RWPE2 (cell line): ENCODE measurements around the gene MTFR1L.

Experiments
- ATAC-seq: fragments of 200-7000 bp; cut with Tn5 transposase; 3 replicates; pipeline ENCODE4 v1.9.1; 2021; ENCODE audit warnings: low read depth
- DNase-seq: peaks from one replicate; pipeline ENCODE4 v3.0.0-alpha.2; 2020; ENCODE audit warnings: low spot score
- H3K27ac ChIP-seq: fragments of 450-650 bp; 2 replicates; pipeline ENCODE4 v1.5.1; 2017; ENCODE audit warnings: mild to moderate bottlenecking; ENCODE audit not compliant: poor library complexity, severe bottlenecking
- H3K27me3 ChIP-seq: fragments of 250-450 bp; sonication (Bioruptor Pico); 2 replicates; pipeline ENCODE4 v1.5.1; 2021; ENCODE audit warnings: mild to moderate bottlenecking, moderate library complexity; ENCODE audit not compliant: insufficient read depth, poor library complexity, severe bottlenecking
- H3K36me3 ChIP-seq: fragments of 250-450 bp; sonication (Bioruptor Pico); 2 replicates; pipeline ENCODE4 v1.5.1; 2020; ENCODE audit warnings: low read depth, mild to moderate bottlenecking, moderate library complexity
- H3K4me1 ChIP-seq: fragments of 250-450 bp; sonication (Bioruptor Pico); 2 replicates; pipeline ENCODE4 v1.5.1; 2021; ENCODE audit warnings: mild to moderate bottlenecking, moderate library complexity; ENCODE audit not compliant: insufficient read depth, poor library complexity, severe bottlenecking
- H3K4me3 ChIP-seq: fragments of 250-450 bp; sonication (Bioruptor Pico); 2 replicates; pipeline ENCODE4 v1.5.1; 2021; ENCODE audit warnings: mild to moderate bottlenecking, moderate library complexity; ENCODE audit not compliant: severe bottlenecking
- H3K9me3 ChIP-seq: fragments of 250-450 bp; sonication (Bioruptor Pico); 2 replicates; pipeline ENCODE4 v1.5.1; 2021; ENCODE audit warnings: mild to moderate bottlenecking, moderate library complexity; ENCODE audit not compliant: severe bottlenecking
- TF ChIP-seq, protein P1 (sequence below): fragments of 450-650 bp; IDR thresholded peaks from one replicate; pipeline ENCODE4 v1.5.1; 2017; ENCODE audit warnings: mild to moderate bottlenecking, moderate library complexity; ENCODE audit not compliant: poor library complexity, severe bottlenecking

MTFR1L gene

DNA sequence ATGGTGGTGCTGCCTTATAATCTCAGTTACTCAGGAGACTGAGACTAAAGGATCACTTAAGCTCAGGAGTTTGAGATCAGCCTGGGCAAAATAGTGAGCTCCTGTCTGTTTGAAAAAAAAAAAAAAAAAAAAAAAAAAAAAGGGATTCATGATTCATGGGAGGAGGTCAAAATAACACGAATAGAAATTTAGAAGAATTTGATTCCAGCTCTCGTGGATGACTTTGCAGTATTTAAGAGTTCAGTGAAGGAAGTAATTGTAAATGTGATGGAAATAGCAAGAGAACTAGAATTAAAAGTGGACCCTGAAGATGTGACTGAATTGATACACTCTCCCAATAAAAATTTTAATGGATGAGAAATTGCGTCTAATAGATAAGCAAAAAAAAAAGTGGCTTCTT lies 23.7 kb downstream of the MTFR1L start:
- H3K4me3 ChIP-seq, result no peak overlapping the region
- no peak for DNase-seq
- H3K27ac ChIP-seq, result no peak overlapping the region
- no peaks in the 10 kb centered on the region for H3K27me3 ChIP-seq
- no peaks in the 10 kb centered on the region for H3K4me1 ChIP-seq
- TF ChIP-seq, protein P1, sequence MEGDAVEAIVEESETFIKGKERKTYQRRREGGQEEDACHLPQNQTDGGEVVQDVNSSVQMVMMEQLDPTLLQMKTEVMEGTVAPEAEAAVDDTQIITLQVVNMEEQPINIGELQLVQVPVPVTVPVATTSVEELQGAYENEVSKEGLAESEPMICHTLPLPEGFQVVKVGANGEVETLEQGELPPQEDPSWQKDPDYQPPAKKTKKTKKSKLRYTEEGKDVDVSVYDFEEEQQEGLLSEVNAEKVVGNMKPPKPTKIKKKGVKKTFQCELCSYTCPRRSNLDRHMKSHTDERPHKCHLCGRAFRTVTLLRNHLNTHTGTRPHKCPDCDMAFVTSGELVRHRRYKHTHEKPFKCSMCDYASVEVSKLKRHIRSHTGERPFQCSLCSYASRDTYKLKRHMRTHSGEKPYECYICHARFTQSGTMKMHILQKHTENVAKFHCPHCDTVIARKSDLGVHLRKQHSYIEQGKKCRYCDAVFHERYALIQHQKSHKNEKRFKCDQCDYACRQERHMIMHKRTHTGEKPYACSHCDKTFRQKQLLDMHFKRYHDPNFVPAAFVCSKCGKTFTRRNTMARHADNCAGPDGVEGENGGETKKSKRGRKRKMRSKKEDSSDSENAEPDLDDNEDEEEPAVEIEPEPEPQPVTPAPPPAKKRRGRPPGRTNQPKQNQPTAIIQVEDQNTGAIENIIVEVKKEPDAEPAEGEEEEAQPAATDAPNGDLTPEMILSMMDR, result no peak
- peaks cover 11% of the 10 kb centered on the region; the same call in 1 of the 2 replicates for H3K36me3 ChIP-seq
- no peaks in the 10 kb centered on the region for H3K9me3 ChIP-seq
- no peak for ATAC-seq

DNA sequence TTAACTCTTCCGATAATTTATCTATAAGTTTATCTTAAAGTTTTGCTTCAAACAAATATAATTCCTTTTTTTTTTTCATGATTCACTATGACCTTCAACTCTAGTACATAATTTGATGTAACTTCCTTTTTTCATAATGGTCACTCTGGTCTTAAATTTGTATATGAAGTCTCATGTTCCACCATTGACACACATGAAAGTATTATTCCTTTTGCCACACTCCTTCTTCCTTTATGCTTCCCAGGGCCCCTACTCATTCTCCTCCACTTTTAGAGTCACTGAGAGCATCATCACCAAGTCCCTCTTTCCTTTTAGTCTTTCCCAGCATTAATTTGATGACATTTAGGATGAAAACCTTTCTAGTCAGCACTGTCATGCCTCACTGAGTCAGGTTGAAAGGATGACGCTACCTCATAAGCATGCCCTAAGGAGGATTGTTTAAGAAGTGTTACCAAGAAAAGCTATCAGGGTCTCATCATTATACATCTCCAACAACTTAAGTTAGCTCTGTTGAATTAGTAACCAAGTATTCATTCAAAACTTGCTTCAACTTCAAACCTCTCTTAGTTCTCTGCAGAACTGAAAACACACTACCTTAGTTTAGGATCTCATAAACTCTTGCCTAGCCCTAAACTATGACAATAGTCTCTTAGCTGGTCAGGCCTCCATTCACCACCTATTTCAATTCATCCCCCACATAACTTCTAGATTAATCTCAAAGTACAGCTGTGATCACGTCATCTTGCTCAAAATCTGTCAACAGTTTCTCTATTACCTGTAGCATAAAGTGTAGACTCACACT lies 25.0 kb downstream of the MTFR1L start:
- ATAC-seq (no peak), DNase-seq (no peak)
- no peaks in the 10 kb centered on the region for H3K4me1 ChIP-seq
- H3K4me3 ChIP-seq, result no peak overlapping the region
- no peaks in the 10 kb centered on the region for H3K27me3 ChIP-seq
- H3K36me3 ChIP-seq, result peaks cover 10% of the 10 kb centered on the region
- TF ChIP-seq, protein P1, result no peak
- no peaks in the 10 kb centered on the region for H3K9me3 ChIP-seq
- no peak overlapping the region for H3K27ac ChIP-seq

DNA sequence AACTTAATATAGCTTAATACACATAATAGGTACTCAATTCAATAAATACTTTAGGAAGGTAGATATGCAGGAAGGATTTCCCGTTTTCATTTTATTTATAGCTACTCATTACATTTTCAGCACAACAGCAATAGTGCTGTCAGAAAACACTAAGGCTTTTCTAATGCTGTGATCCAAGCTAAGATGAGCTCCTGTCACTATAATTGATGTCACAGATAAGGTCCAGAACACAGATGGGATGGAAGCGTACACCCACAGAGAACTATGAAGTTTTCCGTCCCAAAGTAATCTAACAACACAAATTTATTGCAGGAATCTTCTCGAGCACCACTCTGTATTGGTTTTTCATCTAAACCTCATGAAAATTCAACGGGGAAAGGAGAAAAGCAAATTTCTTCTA lies 25.9 kb downstream of the MTFR1L start:
- Histone ChIP-seq H3K4me3 (no peak overlapping the region), H3K9me3 (no peaks in the 10 kb centered on the region), H3K36me3 (peaks cover 9% of the 10 kb centered on the region), H3K27ac (no peak overlapping the region), H3K27me3 (no peaks in the 10 kb centered on the region), H3K4me1 (no peaks in the 10 kb centered on the region)
- ATAC-seq, result no peak
- TF ChIP-seq, protein P1, result no peak
- DNase-seq, result no peak

DNA sequence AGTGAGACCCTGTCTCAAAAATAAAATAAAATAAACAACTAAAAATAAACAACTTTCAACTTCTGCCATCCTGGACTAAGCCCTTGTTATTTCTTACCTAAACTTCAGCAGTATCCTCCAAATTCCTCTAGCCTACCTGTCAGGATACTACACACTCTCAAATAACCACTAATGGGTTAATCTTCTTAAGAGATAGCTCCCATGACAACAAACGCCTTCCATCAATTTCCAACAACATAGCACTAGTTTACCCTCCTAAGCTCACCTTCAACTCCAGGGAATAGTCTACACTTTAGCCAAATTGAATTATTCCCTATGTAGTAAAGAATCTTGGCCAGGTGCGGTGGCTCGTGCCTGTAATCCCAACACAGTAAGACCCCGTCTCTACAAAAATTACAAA lies 28.2 kb downstream of the MTFR1L start:
- Histone ChIP-seq H3K36me3 (peaks cover 23% of the 10 kb centered on the region), H3K27me3 (no peaks in the 10 kb centered on the region)
- ATAC-seq, result no peak

DNA sequence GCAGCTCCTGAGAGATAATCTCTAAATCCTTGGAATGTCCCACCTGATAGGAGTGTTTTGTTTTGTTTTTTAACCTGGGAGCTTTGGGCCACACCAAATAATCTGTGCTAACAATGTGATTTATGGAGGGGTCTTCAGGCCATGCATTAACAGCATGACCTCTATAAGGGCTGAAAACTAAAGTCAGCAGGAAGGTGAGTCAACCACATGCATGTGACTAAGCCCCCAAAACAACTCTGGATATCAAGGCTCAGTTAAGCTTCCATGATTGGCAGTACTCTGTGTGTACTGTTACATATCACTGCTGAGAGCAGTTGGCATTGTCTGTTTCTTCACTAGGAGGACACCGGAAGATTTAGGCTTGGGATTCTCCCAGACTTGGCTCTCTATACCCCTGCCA lies 28.8 kb downstream of the MTFR1L start:
- Histone ChIP-seq H3K36me3 (peaks cover 29% of the 10 kb centered on the region), H3K4me3 (no peak overlapping the region), H3K27me3 (no peaks in the 10 kb centered on the region), H3K9me3 (no peaks in the 10 kb centered on the region), H3K27ac (no peak overlapping the region), H3K4me1 (no peaks in the 10 kb centered on the region)
- ATAC-seq (no peak; the same call in 2 of the 3 replicates), DNase-seq (no peak)
- TF ChIP-seq, protein P1, result no peak

More for the DNA sequence above, 28.2 kb downstream of the MTFR1L start:
- H3K4me1 ChIP-seq, result no peaks in the 10 kb centered on the region
- no peak overlapping the region for H3K27ac ChIP-seq
- no peaks in the 10 kb centered on the region for H3K9me3 ChIP-seq
- no peak overlapping the region for H3K4me3 ChIP-seq
- no peak for DNase-seq
- TF ChIP-seq, protein P1, result no peak
